Endothelial cell of umbilical vein (primary cell): ENCODE results near the gene OR9Q1. TPM values are rescaled to one million over a fixed set of nuclear protein-coding genes. Genes with fewer than 3 reads are reported as not detected.

Experiments used
- BruUV-seq: library from RNA; stranded (reverse); fragments of 400-500 nt; replicated peaks from 2 replicates; lab custom pipeline; 2021; lab: Mats Ljungman, UMichigan
- CTCF ChIA-PET: fragments of 300-600, 350-600 bp; sonication (Branson Sonifier 250); formaldehyde crosslinking; loops from one replicate; lab custom pipeline; 2021; ENCODE audit warnings: antibody characterized with exemption, inconsistent platforms; lab: Charles Lee
- POLR2A ChIA-PET: fragments of 300-600, 350-600 bp; sonication (Branson Sonifier 250); formaldehyde crosslinking; loops from one replicate; lab custom pipeline; 2021; ENCODE audit warnings: antibody characterized with exemption, inconsistent platforms; lab: Charles Lee
- DNase-seq: peaks from one replicate; pipeline ENCODE4 v3.0.0-alpha.2; 2011; ENCODE audit warnings: low read depth, low spot score
- FAIRE-seq: peaks from 2 replicates; lab custom pipeline; 2011; peaks lifted over from hg19 to GRCh38; lab: Jason Lieb, UNC
- H2AFZ ChIP-seq: 2 replicates; pipeline ENCODE4 v1.6.0; 2012; ENCODE audit warnings: low read depth, low read length, control low read depth, inconsistent platforms
- H3K27ac ChIP-seq: 2 replicates; pipeline ENCODE4 v1.5.1; 2011; ENCODE audit warnings: low read depth, mild to moderate bottlenecking, control low read depth, low read length, moderate library complexity; ENCODE audit not compliant: insufficient read depth
- H3K27me3 ChIP-seq, 2 experiments: 2 replicates each; pipeline versions ENCODE4 v1.6.0 to v1.6.1; 2011; ENCODE audit warnings: low read length in 2 of 2, mixed read lengths in 1 of 2; ENCODE audit not compliant: control insufficient read depth in 2 of 2, insufficient read depth in 2 of 2
- H3K36me3 ChIP-seq, 2 experiments: 2 replicates in 1 of 2; 3 replicates in 1 of 2; pipeline ENCODE4 v1.5.1; 2011; ENCODE audit warnings: low read length in 2 of 2, mild to moderate bottlenecking in 1 of 2, moderate library complexity in 1 of 2; ENCODE audit not compliant: control insufficient read depth in 2 of 2, insufficient read depth in 2 of 2; ENCODE audit errors: extremely low read depth in 1 of 2
- H3K4me1 ChIP-seq: 3 replicates; pipeline ENCODE4 v1.5.1; 2011; ENCODE audit warnings: mild to moderate bottlenecking, low read length; ENCODE audit not compliant: control insufficient read depth, insufficient read depth; ENCODE audit errors: extremely low read depth
- H3K4me2 ChIP-seq: 2 replicates; pipeline ENCODE4 v1.6.1; 2011; ENCODE audit warnings: low read length, control low read depth, mixed read lengths; ENCODE audit not compliant: insufficient read depth
- H3K4me3 ChIP-seq, 3 experiments: fragments of 200-600 bp in 1 of 3; sonication (generic), shearing (Covaris generic) in 1 of 3; replicated peaks in 1 of 3; 2 replicates each; pipeline ENCODE4 v1.5.1; 2011 to 2016; ENCODE audit warnings: control low read depth in 3 of 3, low read length in 3 of 3, mild to moderate bottlenecking in 2 of 3, inconsistent platforms in 1 of 3, low read depth in 1 of 3, moderate library complexity in 1 of 3; ENCODE audit not compliant: insufficient read depth in 1 of 3
- H3K79me2 ChIP-seq: 2 replicates; pipeline ENCODE4 v1.6.0; 2012; ENCODE audit warnings: low read length, inconsistent platforms; ENCODE audit not compliant: control insufficient read depth, insufficient read depth
- H3K9ac ChIP-seq: replicated peaks from 2 replicates; pipeline ENCODE3; 2011; ENCODE audit warnings: low read length, control low read depth; ENCODE audit not compliant: insufficient read depth; ENCODE audit errors: extremely low read depth
- H3K9me1 ChIP-seq: replicated peaks from 3 replicates; pipeline ENCODE4 v1.6.0; 2011; ENCODE audit warnings: mild to moderate bottlenecking, low read length; ENCODE audit not compliant: control insufficient read depth, insufficient read depth; ENCODE audit errors: extremely low read depth
- H3K9me3 ChIP-seq: replicated peaks from 2 replicates; pipeline ENCODE4 v1.5.1; 2012; ENCODE audit warnings: low read length, inconsistent platforms; ENCODE audit not compliant: control insufficient read depth, insufficient read depth
- H4K20me1 ChIP-seq: replicated peaks from 2 replicates; pipeline ENCODE3; 2011; ENCODE audit warnings: mild to moderate bottlenecking, low read length; ENCODE audit not compliant: control insufficient read depth, insufficient read depth; ENCODE audit errors: extremely low read depth
- CTCF ChIP-seq, 2 donors: IDR thresholded peaks; 1 replicate in 1 of 2; 2 replicates in 1 of 2; pipeline ENCODE4 v1.5.1; 2011; ENCODE audit warnings: low read length in 2 of 2, mild to moderate bottlenecking in 2 of 2, moderate library complexity in 2 of 2, control low read depth in 1 of 2, inconsistent platforms in 1 of 2, low read depth in 1 of 2; ENCODE audit not compliant: insufficient read depth in 1 of 2; ENCODE audit errors: extremely low read depth in 1 of 2
- EZH2 ChIP-seq: IDR thresholded peaks from 2 replicates; pipeline ENCODE4 v1.6.1; 2012; ENCODE audit warnings: borderline replicate concordance, low read depth, mild to moderate bottlenecking, moderate library complexity, low read length, inconsistent platforms; ENCODE audit not compliant: severe bottlenecking
- FOS ChIP-seq: IDR thresholded peaks from 2 replicates; pipeline ENCODE4 v1.6.1; 2011; ENCODE audit warnings: mild to moderate bottlenecking, low read length, moderate library complexity, borderline replicate concordance; ENCODE audit not compliant: insufficient read depth
- GATA2 ChIP-seq: IDR thresholded peaks from 2 replicates; pipeline ENCODE4 v1.7.0; 2011; ENCODE audit warnings: low read depth, mild to moderate bottlenecking, moderate library complexity, mixed read lengths, low read length; ENCODE audit not compliant: insufficient read length, insufficient read depth
- JUN ChIP-seq: IDR thresholded peaks from 2 replicates; pipeline ENCODE4 v1.6.1; 2011; ENCODE audit warnings: borderline replicate concordance, low read depth; ENCODE audit not compliant: insufficient read length, insufficient read depth
- MAX ChIP-seq: IDR thresholded peaks from 2 replicates; pipeline ENCODE4 v1.6.1; 2011; ENCODE audit not compliant: insufficient read depth, insufficient read length
- MYC ChIP-seq: IDR thresholded peaks from one replicate; pipeline ENCODE4 v1.6.1; 2011; ENCODE audit warnings: mild to moderate bottlenecking, low read depth, low read length
- POLR2A ChIP-seq: IDR thresholded peaks from 2 replicates; pipeline ENCODE4 v1.6.1; 2012; ENCODE audit warnings: low read depth, mild to moderate bottlenecking, control low read depth, low read length
- POLR2AphosphoS5 ChIP-seq: IDR thresholded peaks from 2 replicates; pipeline ENCODE4 v1.6.1; 2012; ENCODE audit warnings: low read depth, mild to moderate bottlenecking, control low read depth, low read length, moderate library complexity; ENCODE audit not compliant: insufficient read depth
- dilution Hi-C: fragments of 300-500 bp; cut with MboI; formaldehyde crosslinking; loops from one replicate; pipeline ENCODE4 v1.15.0; 2019; ENCODE audit warnings: low sequenced_read_pairs; ENCODE audit not compliant: extremely low pct_ligation_motif_present
- intact Hi-C: fragments of 100-400 bp; cut with micrococcal nuclease; formaldehyde crosslinking; loops from one replicate; pipeline ENCODE4 v1.10.0; 2022
- polyA plus RNA-seq, 4 experiments: library from polyadenylated mRNA; depleted of rRNA in 3 of 4; stranded (reverse) in 3 of 4; unstranded in 1 of 4; fragments of >200 nt; gene quantifications; 2 replicates each; pipeline versions ENCODE4 v1.2.1 to v1.2.3, GENCODE V29; 2011 to 2012; ENCODE audit warnings: missing spikeins in 1 of 4
- total RNA-seq: library from RNA; stranded (reverse); gene quantifications from 2 replicates; pipeline ENCODE4 v1.2.3, GENCODE V29; 2021

OR9Q1 gene
- total and polyA plus RNA-seq, 2 donors (not counting 3 experiments of a cell fraction or from before 2014, with no cell fraction given) = not detected

GRCh38 chr11:58152781-58153180 lies 129.1 kb downstream of the OR9Q1 start:
- no TSS peak for BruUV-seq
- intact Hi-C loops = no loop called here
- H3K9me3 ChIP-seq = no peaks in the 10 kb centered on the region
- no peak for DNase-seq
- H3K4me2 ChIP-seq = no peak overlapping the region
- H3K4me1 ChIP-seq = no peaks in the 10 kb centered on the region
- no peaks in the 10 kb centered on the region for H3K79me2 ChIP-seq
- H3K4me3 ChIP-seq = no peak overlapping the region
- TF ChIP-seq CTCF (IDR thresholded peaks at IDR 0.05; ENCODE audit: extremely low read depth in 1 of 2, insufficient read depth in 1 of 2, low read depth in 1 of 2, low read length in 2 of 2) (no peak), MAX (no peak), JUN (no peak), FOS (no peak), POLR2A (no peak), GATA2 (no peak), POLR2AphosphoS5 (no peak), MYC (no peak), EZH2 (no peak)
- no peaks in the 10 kb centered on the region for H4K20me1 ChIP-seq
- no peaks in the 10 kb centered on the region for H3K27me3 ChIP-seq
- no peak overlapping the region for H3K27ac ChIP-seq
- no peak for FAIRE-seq
- CTCF ChIA-PET = no interaction called here
- H3K9me1 ChIP-seq = no peaks in the 10 kb centered on the region
- H2AFZ ChIP-seq = no peak overlapping the region
- POLR2A ChIA-PET = no interaction called here
- H3K36me3 ChIP-seq = no peaks in the 10 kb centered on the region
- no peak overlapping the region for H3K9ac ChIP-seq
- dilution Hi-C loops = no loop called here
